Stimulated activated CD4-positive, alpha-beta T cell treated with anti-CD3 and anti-CD28 coated beads, Interleukin-12 subunit alpha, Interleukin-12 subunit beta, amount 100 ng/mL, for 4 hours (primary cell): Measurements from ENCODE around the gene TMPRSS11F.

Source experiments
- DNase-seq: peaks from one replicate; pipeline ENCODE4 v3.0.0-alpha.2; 2020

TMPRSS11F gene

DNA sequence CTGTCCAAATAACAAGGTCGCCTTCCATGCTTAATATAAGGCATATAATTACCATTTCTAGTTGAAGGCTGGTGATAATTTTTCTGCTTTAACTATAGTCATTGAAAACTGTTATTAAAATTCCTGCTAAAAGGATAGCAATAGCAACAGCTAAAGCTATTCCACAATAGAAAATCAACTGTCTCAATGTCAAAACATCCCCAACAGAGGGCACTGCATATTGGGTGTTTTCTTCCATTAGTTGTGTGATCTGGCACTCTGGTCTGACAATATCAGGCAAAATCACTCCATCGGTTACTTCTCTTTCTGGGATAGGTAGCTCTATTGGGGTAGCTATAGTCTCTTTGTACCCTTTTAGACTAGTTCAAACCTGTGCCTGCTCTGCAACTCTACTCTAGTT is 53.5 kb downstream of the TMPRSS11F start:
- no peak for DNase-seq

GRCh38 chr4:68074397-68074796 is 55.3 kb downstream of the TMPRSS11F start:
- DNase-seq = no peak

DNA sequence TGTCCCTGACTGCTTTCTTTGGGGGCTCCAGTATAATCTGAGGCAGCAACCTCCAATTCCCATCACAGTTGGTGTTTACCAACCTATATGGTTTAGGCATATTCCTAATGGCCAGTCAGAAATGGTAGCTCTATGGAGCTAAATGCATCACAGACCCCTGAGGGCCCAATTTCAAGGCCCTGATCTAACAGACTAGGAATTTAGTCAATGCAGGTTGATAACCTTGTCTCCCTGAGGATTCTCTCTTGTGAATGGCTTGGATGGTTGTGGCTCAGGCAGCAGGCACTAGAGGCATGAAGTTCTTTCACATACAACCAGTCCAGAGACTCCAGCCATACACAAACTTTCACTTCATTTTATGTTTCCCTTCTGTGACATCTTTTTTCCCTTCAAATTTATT is 59.4 kb downstream of the TMPRSS11F start:
- DNase-seq = no peak

GRCh38 chr4:68062501-68062900 is 67.2 kb downstream of the TMPRSS11F start:
- DNase-seq = no peak

- no peak for DNase-seq
Measured at GRCh38 chr4:68038272-68038671, 91.4 kb downstream of the TMPRSS11F start.

GRCh38 chr4:68021185-68021584 is 108.5 kb downstream of the TMPRSS11F start:
- no peak for DNase-seq

GRCh38 chr4:68011684-68012083 is 118.0 kb downstream of the TMPRSS11F start:
- DNase-seq = no peak
